ENCODE results near the gene RPS6KA2.

RPS6KA2 gene

DNA sequence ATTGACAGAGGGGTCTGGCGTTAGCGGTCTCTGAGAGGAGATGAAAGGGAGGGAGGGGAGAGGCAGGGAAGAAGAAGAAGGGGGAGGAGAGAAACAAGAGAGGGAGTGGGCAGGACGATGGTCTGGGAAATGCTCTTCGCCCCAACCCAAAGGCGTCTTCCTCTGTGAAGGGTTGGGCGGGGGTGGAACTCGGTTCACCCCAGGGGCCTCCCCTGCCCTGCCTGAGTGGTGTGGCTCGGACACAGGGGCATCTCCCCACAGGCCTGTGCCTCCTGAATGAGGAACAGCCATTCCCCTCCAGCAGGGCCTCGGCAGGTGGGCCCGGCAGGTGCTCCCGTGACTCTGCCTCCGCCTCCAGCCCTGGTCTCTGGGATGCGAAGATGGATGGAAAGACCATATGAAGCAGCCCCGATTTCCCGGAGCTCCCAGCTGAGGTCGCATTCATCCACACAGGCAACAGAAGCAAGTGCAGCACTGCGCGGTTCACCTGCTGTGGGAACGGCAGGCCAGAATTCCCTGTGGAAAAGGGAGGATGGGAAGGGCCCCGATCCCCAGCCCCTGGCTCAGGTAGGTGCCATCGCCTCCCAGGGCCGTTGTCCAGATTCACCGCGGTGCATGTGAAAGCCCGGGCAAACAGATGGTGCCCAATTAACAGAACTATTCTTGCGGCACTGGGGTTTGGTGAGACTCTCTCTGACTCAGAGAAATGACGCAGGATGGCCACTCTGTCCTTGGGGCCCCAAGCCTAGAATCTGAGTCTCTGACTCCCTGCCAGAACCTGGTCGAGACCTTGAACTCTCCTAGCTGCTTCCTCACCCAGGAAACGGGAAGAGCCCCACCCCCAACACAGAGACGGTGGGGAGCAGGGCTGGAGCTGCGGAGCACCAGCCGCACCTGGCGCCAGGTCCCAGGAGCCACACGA, 29.4 kb upstream of the RPS6KA2 start:
- no peak for DNase-seq (ENCODE audit: low read depth in 2 of 2)

DNA sequence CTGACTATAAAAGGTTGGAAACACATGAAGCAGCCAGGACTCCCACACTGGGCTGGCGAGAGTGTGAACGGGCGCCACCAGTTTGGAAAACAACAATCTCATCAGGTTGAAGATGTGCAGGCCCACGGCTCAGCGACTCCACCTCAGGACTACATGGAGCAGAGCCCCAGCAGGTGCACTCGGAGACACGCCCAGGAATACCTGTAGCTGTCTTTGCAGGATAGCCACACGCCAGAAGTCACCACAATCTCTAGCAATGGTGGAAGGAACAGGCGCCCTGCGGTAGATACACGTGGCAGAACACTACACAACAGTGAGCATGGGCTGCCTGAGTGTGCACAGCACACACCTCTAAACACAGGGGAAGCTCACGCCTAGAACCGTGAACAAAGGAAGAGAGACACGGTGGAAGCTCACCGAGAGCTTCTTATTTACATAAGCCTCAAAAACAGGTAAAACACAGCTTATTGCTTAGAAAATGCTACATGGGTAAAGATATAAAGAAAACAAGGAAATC, 28.7 kb upstream of the RPS6KA2 start:
- no peak for DNase-seq (ENCODE audit: low read depth in 2 of 2)

- DNase-seq (ENCODE audit: low read depth in 2 of 2) = no peak
Observed at GRCh38 chr6:166655251-166655650, 28.2 kb upstream of the RPS6KA2 start.

DNA sequence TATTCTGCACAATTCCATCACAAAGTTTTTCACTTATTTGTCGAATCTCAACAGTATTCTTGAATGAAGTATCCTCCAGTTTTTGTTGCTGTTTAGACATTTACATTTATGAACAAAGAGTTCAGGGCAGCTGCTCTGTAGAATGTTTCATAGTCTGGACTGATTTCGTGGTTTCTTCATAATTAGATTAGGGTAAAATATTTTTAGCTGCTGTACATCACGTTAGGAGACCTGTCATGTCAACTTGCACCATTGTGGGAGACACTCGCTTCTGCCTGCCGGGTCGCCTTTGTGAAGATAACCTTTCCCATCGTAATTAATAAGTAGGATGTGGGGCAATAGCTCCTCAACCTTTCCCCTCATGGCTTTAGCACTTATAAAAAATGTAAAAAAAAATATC, 27.5 kb upstream of the RPS6KA2 start:
- DNase-seq (ENCODE audit: low read depth in 2 of 2) = no peak

DNA sequence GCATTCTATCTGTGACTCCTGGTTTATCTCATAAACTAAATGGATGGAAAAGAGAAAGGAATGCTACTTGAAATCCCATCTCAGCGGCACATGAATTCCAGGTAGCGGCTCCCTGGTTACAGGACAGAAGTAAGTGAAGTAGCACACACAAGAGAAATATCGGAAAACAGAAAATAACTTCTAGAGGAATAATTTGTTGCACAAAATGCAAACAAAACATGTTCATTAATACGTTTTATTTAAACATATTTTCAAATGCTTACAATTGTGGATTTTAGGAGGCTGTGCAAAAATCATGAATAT, 26.5 kb upstream of the RPS6KA2 start:
- DNase-seq (ENCODE audit: low read depth in 2 of 2) = no peak

- DNase-seq (ENCODE audit: low read depth in 2 of 2) = no peak
Observed at GRCh38 chr6:166650824-166651807, 24.1 kb upstream of the RPS6KA2 start.

DNA sequence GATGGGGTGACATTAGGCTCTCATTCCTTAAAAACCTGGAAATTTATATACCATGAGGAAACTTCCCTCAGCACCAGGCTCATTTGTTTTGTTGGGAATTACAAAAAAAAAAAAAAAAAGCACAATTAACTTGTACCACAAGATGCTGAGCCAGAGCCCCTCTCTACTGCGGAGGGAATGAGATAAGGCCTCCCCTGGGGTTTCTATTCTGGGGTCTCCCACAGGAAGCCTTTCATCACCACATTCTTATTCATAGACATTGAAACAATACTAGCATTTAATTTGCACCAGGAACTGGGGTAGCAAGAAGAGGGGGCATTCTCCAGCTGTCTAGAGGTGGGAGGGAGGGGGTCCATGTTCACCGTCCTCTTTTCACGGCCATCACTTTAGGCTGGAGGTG, 23.0 kb upstream of the RPS6KA2 start:
- DNase-seq (ENCODE audit: low read depth in 2 of 2) = no peak

- DNase-seq (ENCODE audit: low read depth in 2 of 2) = no peak
Observed at GRCh38 chr6:166648846-166649245, 21.8 kb upstream of the RPS6KA2 start.

GRCh38 chr6:166647896-166648295, 20.8 kb upstream of the RPS6KA2 start:
- no peak for DNase-seq (ENCODE audit: low read depth in 2 of 2)

DNA sequence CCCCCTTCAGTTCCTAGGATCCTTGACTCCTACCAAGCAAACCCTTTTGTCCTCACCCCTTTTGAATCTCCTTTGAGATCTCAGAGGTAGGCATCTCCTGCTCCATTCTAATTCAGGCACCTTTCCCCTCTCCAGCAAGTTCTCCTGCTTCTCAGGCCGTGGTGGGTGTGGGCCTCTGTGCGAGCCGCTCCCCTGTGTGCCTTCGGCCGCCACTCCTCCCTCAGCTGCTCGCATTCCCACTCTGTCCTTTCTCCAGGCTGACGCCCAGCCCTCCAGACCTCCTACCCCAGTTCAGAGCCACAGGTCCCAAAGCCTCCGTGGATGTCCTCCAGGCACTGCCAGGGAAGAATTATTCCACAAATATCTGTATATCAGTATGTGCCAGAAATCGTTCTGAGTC, 19.7 kb upstream of the RPS6KA2 start:
- no peak for DNase-seq (ENCODE audit: low read depth in 2 of 2)

- no peak for DNase-seq (ENCODE audit: low read depth in 2 of 2)
Observed at GRCh38 chr6:166645896-166646295, 18.8 kb upstream of the RPS6KA2 start.

DNA sequence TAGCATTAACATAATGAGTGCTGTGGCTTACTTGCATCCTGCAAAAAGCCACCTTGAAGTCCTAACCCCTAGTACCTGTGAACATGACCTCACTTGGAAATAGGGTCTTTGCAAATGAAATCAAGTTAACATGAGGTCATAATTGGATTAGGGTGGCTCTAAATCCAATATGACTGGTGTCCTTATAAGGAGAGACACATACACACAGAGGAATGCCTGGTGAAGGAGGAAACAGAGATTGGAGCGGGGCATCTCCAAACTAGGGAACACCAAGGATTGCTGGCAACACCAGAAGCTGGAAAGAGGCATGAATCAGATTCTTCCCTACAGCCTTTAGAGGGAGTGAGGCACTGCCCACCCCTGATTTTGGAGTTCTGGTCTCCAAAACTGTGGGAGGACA, 17.6 kb upstream of the RPS6KA2 start:
- DNase-seq (ENCODE audit: low read depth in 2 of 2) = no peak

- no peak for DNase-seq (ENCODE audit: low read depth in 2 of 2)
Observed at GRCh38 chr6:166643891-166644590, 17.0 kb upstream of the RPS6KA2 start.

- DNase-seq (ENCODE audit: low read depth in 2 of 2) = no peak
Observed at GRCh38 chr6:166642646-166643045, 15.6 kb upstream of the RPS6KA2 start.

DNA sequence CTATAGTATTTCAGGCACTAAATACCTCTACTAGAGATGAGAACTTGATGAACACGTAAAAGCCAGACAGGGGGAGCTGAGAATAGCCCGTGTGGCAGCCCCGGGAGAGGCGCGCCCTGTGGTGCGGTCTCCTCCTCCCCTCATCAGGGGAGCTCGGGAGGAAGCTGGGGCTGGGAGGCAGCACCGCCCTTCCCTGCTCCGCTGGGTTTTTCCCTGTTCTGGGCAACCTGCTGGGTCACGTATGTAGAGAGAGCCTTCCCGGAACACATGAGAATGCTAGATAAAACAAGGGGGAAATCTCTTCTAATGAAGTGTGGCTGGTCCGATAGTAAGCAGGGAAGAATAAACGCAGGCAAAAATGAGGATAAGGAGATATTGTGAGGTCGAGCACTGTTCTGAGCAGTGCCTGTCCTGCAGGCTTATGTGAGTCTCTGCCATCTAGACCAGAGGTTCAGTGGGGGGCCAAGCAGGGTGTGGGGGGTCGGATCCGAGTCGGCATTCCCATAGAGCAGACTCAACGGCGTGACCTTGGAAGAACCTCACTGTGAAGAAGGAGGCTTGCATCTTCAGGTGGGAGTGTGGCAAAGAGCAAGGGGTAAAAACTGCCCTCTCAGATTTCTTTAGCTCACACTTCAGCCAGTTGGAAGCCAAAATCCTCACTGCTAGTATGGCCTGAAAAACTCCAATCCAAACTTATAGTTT, 13.4 kb upstream of the RPS6KA2 start:
- no peak for DNase-seq (ENCODE audit: low read depth in 2 of 2)

- DNase-seq (ENCODE audit: low read depth in 2 of 2) = no peak
Observed at GRCh38 chr6:166639921-166640320, 12.9 kb upstream of the RPS6KA2 start.

GRCh38 chr6:166638573-166638964, 11.5 kb upstream of the RPS6KA2 start:
- DNase-seq (ENCODE audit: low read depth in 2 of 2) = no peak

GRCh38 chr6:166637812-166638572, 10.9 kb upstream of the RPS6KA2 start:
- DNase-seq (ENCODE audit: low read depth in 2 of 2) = no peak

- no peak for DNase-seq (ENCODE audit: low read depth in 2 of 2)
Observed at GRCh38 chr6:166636934-166637333, 9.9 kb upstream of the RPS6KA2 start.

- DNase-seq (ENCODE audit: low read depth in 2 of 2) = no peak
Observed at GRCh38 chr6:166636191-166636933, 9.3 kb upstream of the RPS6KA2 start.

Measured in stimulated activated CD8-positive, alpha-beta memory T cell treated with anti-CD3 and anti-CD28 coated beads, Interleukin-7, amount 100 ng/mL, for 4 hours (primary cell).